HCT116 (cell line): Measurements from ENCODE around the gene FIZ1. TPM values are rescaled to one million over a fixed set of nuclear protein-coding genes. Genes with fewer than 3 reads are reported as not detected.

Experiments
- ATAC-seq: fragments of 200-7000 bp; cut with Tn5 transposase; 2 replicates; pipeline ENCODE4 v1.9.1; 2020; ENCODE audit warnings: mild to moderate bottlenecking, moderate library complexity
- BruUV-seq: library from RNA; stranded (reverse); fragments of 400-500 nt; replicated peaks from 2 replicates; lab custom pipeline; 2021; lab: Mats Ljungman, UMichigan
- CTCF ChIA-PET: fragments of 300-600 bp; sonication (Branson Sonifier 250); formaldehyde crosslinking; loops from one replicate; lab custom pipeline; 2021; ENCODE audit warnings: antibody characterized with exemption; lab: Charles Lee
- POLR2A ChIA-PET: fragments of 300-600, 350-600 bp; sonication (Branson Sonifier 250); formaldehyde crosslinking; loops from one replicate; lab custom pipeline; 2021; ENCODE audit warnings: antibody characterized with exemption; lab: Charles Lee
- RAD21 ChIA-PET, 2 experiments: fragments of 300-600 bp; sonication (Branson Sonifier 250); formaldehyde crosslinking; loops; one replicate each; lab custom pipeline; 2023; ENCODE audit warnings: low total read pairs in 2 of 2; ENCODE audit not compliant: uncharacterized antibody in 2 of 2, unreplicated experiment in 2 of 2, low non-redundant PET in 1 of 2; lab: Charles Lee
- DNase-seq: peaks from one replicate; pipeline ENCODE4 v3.0.0-alpha.2; 2010; ENCODE audit warnings: low read depth, low spot score
- H2AFZ ChIP-seq: fragments of 200-600 bp; shearing (Covaris generic), sonication (generic); 2 replicates; pipeline ENCODE4 v1.6.1; 2017; ENCODE audit warnings: low read depth, mixed run types, mixed read lengths, antibody characterized with exemption, low read length; ENCODE audit not compliant: poor library complexity, severe bottlenecking
- H3K27ac ChIP-seq: 2 replicates; pipeline ENCODE4 v1.5.1; 2012; ENCODE audit warnings: low read depth, low read length
- H3K27me3 ChIP-seq: fragments of 200-600 bp; sonication (generic); 2 replicates; pipeline ENCODE4 v1.6.1; 2016; ENCODE audit warnings: mixed run types, low read length, mixed read lengths; ENCODE audit not compliant: insufficient read depth
- H3K36me3 ChIP-seq, 2 experiments: fragments of 200-500 bp in 1 of 2; fragments of 200-600 bp in 1 of 2; sonication (Bioruptor generic) in 1 of 2; sonication (generic) in 1 of 2; 2 replicates each; pipeline versions ENCODE4 v1.5.1 to v1.6.1; 2014 to 2016; ENCODE audit warnings: low read length in 2 of 2, inconsistent platforms in 1 of 2, mixed read lengths in 1 of 2, mixed run types in 1 of 2; ENCODE audit not compliant: insufficient read depth in 2 of 2, control insufficient read depth in 1 of 2
- H3K4me1 ChIP-seq, 2 experiments: fragments of 200-600 bp in 1 of 2; sonication (generic) in 1 of 2; 2 replicates each; pipeline versions ENCODE4 v1.5.1 to v1.6.1; 2012 to 2017; ENCODE audit warnings: low read length in 2 of 2, inconsistent platforms in 1 of 2, mild to moderate bottlenecking in 1 of 2, mixed read lengths in 1 of 2, mixed run types in 1 of 2, moderate library complexity in 1 of 2; ENCODE audit not compliant: insufficient read depth in 2 of 2, control insufficient read depth in 1 of 2
- H3K4me2 ChIP-seq: fragments of 200-600 bp; sonication (generic); 2 replicates; pipeline ENCODE4 v1.6.1; 2017; ENCODE audit warnings: mixed run types, low read length, mixed read lengths
- H3K4me3 ChIP-seq, 2 experiments: fragments of 200-600 bp in 1 of 2; sonication (generic) in 1 of 2; replicated peaks in 1 of 2; 2 replicates each; pipeline ENCODE4 v1.5.1; 2011 to 2016; ENCODE audit warnings: low read length in 2 of 2, control low read depth in 1 of 2, low read depth in 1 of 2, mild to moderate bottlenecking in 1 of 2, mixed read lengths in 1 of 2, mixed run types in 1 of 2
- H3K79me2 ChIP-seq: fragments of 200-600 bp; sonication (generic); 2 replicates; pipeline ENCODE4 v1.6.1; 2017; ENCODE audit warnings: mild to moderate bottlenecking, mixed run types, low read length, moderate library complexity, mixed read lengths; ENCODE audit not compliant: insufficient read depth
- H3K9ac ChIP-seq: fragments of 200-600 bp; sonication (generic); 2 replicates; pipeline ENCODE4 v1.6.1; 2016; ENCODE audit warnings: low read length, mixed read lengths
- H3K9me2 ChIP-seq: fragments of 200-600 bp; sonication (generic), shearing (Covaris generic); 2 replicates; pipeline ENCODE4 v1.6.1; 2017; ENCODE audit warnings: mixed run types, mild to moderate bottlenecking, moderate library complexity; ENCODE audit not compliant: insufficient read depth
- H3K9me3 ChIP-seq, 2 experiments: fragments of 200-500 bp in 1 of 2; fragments of 200-600 bp in 1 of 2; sonication (Bioruptor generic) in 1 of 2; sonication (generic) in 1 of 2; 2 replicates each; pipeline ENCODE4 v1.6.1; 2014 to 2017; ENCODE audit warnings: low read length in 2 of 2, mixed read lengths in 2 of 2, inconsistent platforms in 1 of 2, low read depth in 1 of 2, mild to moderate bottlenecking in 1 of 2, mixed run types in 1 of 2, moderate library complexity in 1 of 2; ENCODE audit not compliant: control insufficient read depth in 1 of 2, insufficient read depth in 1 of 2
- H4K20me1 ChIP-seq: fragments of 200-600 bp; sonication (generic), shearing (Covaris generic); 2 replicates; pipeline ENCODE4 v1.6.1; 2017; ENCODE audit warnings: mixed run types, mild to moderate bottlenecking, moderate library complexity; ENCODE audit not compliant: insufficient read depth
- ELF1 ChIP-seq: IDR thresholded peaks from 2 replicates; pipeline ENCODE4 v1.6.1; 2012; ENCODE audit warnings: low read depth, borderline replicate concordance
- FOSL1 ChIP-seq: IDR thresholded peaks from 2 replicates; pipeline ENCODE4 v1.6.1; 2012; ENCODE audit warnings: low read depth
- MAX ChIP-seq: IDR thresholded peaks from 2 replicates; pipeline ENCODE4 v1.6.1; 2012
- POLR2AphosphoS5 ChIP-seq: IDR thresholded peaks from 2 replicates; pipeline ENCODE4 v1.6.1; 2011; ENCODE audit warnings: mild to moderate bottlenecking, low read depth, low read length, moderate library complexity
- ZFX ChIP-seq: fragments of 450-650 bp; IDR thresholded peaks from 2 replicates; pipeline ENCODE4 v1.6.1; 2017
- ZNF274 ChIP-seq: fragments of 200-500 bp; sonication (Bioruptor generic); IDR thresholded peaks from 2 replicates; pipeline ENCODE4 v1.6.1; 2014; ENCODE audit warnings: mild to moderate bottlenecking, low read depth, low read length, inconsistent platforms
- intact Hi-C: fragments of 100-400 bp; cut with micrococcal nuclease; formaldehyde crosslinking; loops from 2 replicates; pipeline ENCODE4 v1.10.0; 2022
- total RNA-seq: library from RNA; stranded (reverse); gene quantifications from one replicate; pipeline ENCODE4 v1.2.1, GENCODE V29; 2021; ENCODE audit not compliant: unreplicated experiment

FIZ1 gene
- total RNA-seq, 1 experiment from 2014 or later: 15.3 TPM

- ChIA-PET POLR2A (no interaction called here), CTCF (no interaction called here), RAD21 (no interaction called here)
- BruUV-seq: no TSS peak
- H3K79me2 ChIP-seq: no peaks in the 10 kb centered on the region; the same call in 1 of the 2 replicates
- peaks cover 3 to 15% of the 10 kb centered on the region in 2 experiments for H3K36me3 ChIP-seq
- no peaks in the 10 kb centered on the region for H3K9me3 ChIP-seq
- no peak for DNase-seq
- TF ChIP-seq FOSL1: no peak
- intact Hi-C loops: no loop called here
- no peak overlapping the region for H3K9ac ChIP-seq
- no peaks in the 10 kb centered on the region for H4K20me1 ChIP-seq
- H3K4me1 ChIP-seq: peaks cover 8 to 18% of the 10 kb centered on the region in 2 experiments; a peak in 3 of 4 replicates
- no peaks in the 10 kb centered on the region for H3K27me3 ChIP-seq
- no peak overlapping the region for H2AFZ ChIP-seq
- H3K4me2 ChIP-seq: no peak overlapping the region
- H3K27ac ChIP-seq: no peak overlapping the region
- H3K9me2 ChIP-seq: no peaks in the 10 kb centered on the region
- no peak overlapping the region for H3K4me3 ChIP-seq
- ATAC-seq: no peak
Measured at GRCh38 chr19:55594996-55595545, 4.2 kb downstream of the FIZ1 start.

GRCh38 chr19:55593096-55593772, 6.1 kb downstream of the FIZ1 start:
- ChIA-PET CTCF (no interaction called here), RAD21 (no interaction called here), POLR2A (no interaction called here)
- no peaks in the 10 kb centered on the region for H3K9me3 ChIP-seq
- H3K36me3 ChIP-seq: peaks cover 3 to 15% of the 10 kb centered on the region in 2 experiments
- H3K27me3 ChIP-seq: no peaks in the 10 kb centered on the region
- H3K9ac ChIP-seq: no peak overlapping the region
- no TSS peak for BruUV-seq
- no peak overlapping the region for H2AFZ ChIP-seq
- ATAC-seq: no peak
- H3K79me2 ChIP-seq: no peaks in the 10 kb centered on the region; the same call in 1 of the 2 replicates
- H4K20me1 ChIP-seq: no peaks in the 10 kb centered on the region
- no peak for DNase-seq
- H3K9me2 ChIP-seq: no peaks in the 10 kb centered on the region
- intact Hi-C loops: no loop called here
- H3K4me3 ChIP-seq: no peak overlapping the region
- H3K27ac ChIP-seq: no peak overlapping the region
- H3K4me2 ChIP-seq: no peak overlapping the region
- H3K4me1 ChIP-seq: peaks cover 3 to 12% of the 10 kb centered on the region in 2 experiments; a peak in 3 of 4 replicates
- TF ChIP-seq ELF1: no peak
- TF ChIP-seq MAX: no peak
- no peak for TF ChIP-seq ZNF274
- TF ChIP-seq ZFX: no peak
- no peak for TF ChIP-seq FOSL1
- no peak for TF ChIP-seq POLR2AphosphoS5
